IMR-90 (cell line): ENCODE results near the gene MOCS1. TPM values are rescaled to one million over a fixed set of nuclear protein-coding genes. Genes with fewer than 3 reads are reported as not detected.

Experiments used
- ATAC-seq: fragments of 200-7000 bp; cut with Tn5 transposase; 2 replicates; pipeline ENCODE4 v1.9.1; 2020; ENCODE audit warnings: low read depth, mild to moderate bottlenecking, moderate library complexity
- BruUV-seq: library from RNA; stranded (reverse); fragments of 400-500 nt; replicated peaks from 2 replicates; lab custom pipeline; 2021; lab: Mats Ljungman, UMichigan
- CTCF ChIA-PET: fragments of 300-600 bp; formaldehyde crosslinking; extraction: SDS; loops from one replicate; lab custom pipeline; 2021; ENCODE audit warnings: antibody characterized with exemption; lab: Yijun Ruan, JAX
- POLR2A ChIA-PET: fragments of 300-600 bp; sonication (Branson Sonifier 250); formaldehyde crosslinking; loops from one replicate; lab custom pipeline; 2022; ENCODE audit warnings: antibody characterized with exemption; ENCODE audit not compliant: unreplicated experiment; lab: Charles Lee
- DNase-seq: peaks from one replicate; pipeline ENCODE4 v3.0.0; 2013
- H2AFZ ChIP-seq: replicated peaks from 2 replicates; pipeline ENCODE3; 2013; ENCODE audit warnings: low read length, mild to moderate bottlenecking; ENCODE audit not compliant: poor library complexity
- H2AK5ac ChIP-seq: 2 replicates; pipeline ENCODE4 v1.6.1; 2013; ENCODE audit warnings: low read depth, low read length, inconsistent platforms
- H2AK9ac ChIP-seq: replicated peaks from 2 replicates; pipeline ENCODE3; 2013; ENCODE audit warnings: mild to moderate bottlenecking, low read depth, low read length, moderate library complexity; ENCODE audit not compliant: poor library complexity
- H2BK120ac ChIP-seq: 2 replicates; pipeline ENCODE4 v1.6.1; 2013; ENCODE audit warnings: low read depth, low read length, inconsistent platforms
- H2BK15ac ChIP-seq: 3 replicates; pipeline ENCODE4 v1.6.1; 2013; ENCODE audit warnings: low read depth, low read length, inconsistent platforms
- H2BK20ac ChIP-seq: 2 replicates; pipeline ENCODE4 v1.6.1; 2013; ENCODE audit warnings: low read depth, mild to moderate bottlenecking, inconsistent platforms, low read length, moderate library complexity
- H2BK5ac ChIP-seq: 2 replicates; pipeline ENCODE4 v1.6.1; 2013; ENCODE audit warnings: mild to moderate bottlenecking, low read depth, low read length, inconsistent platforms; ENCODE audit not compliant: poor library complexity, severe bottlenecking
- H3K14ac ChIP-seq: replicated peaks from 2 replicates; pipeline ENCODE4 v1.6.1; 2013; ENCODE audit warnings: low read depth, low read length, inconsistent platforms
- H3K18ac ChIP-seq: 2 replicates; pipeline ENCODE4 v1.6.1; 2013; ENCODE audit warnings: low read depth, low read length, control low read depth
- H3K23ac ChIP-seq: 2 replicates; pipeline ENCODE4 v1.6.1; 2013; ENCODE audit warnings: low read depth, low read length, inconsistent platforms
- H3K27ac ChIP-seq: 2 replicates; pipeline ENCODE4 v1.5.1; 2013; ENCODE audit warnings: mild to moderate bottlenecking, control low read depth, low read length; ENCODE audit not compliant: insufficient read depth
- H3K27me3 ChIP-seq: 2 replicates; pipeline ENCODE4 v1.6.1; 2013; ENCODE audit warnings: low read length; ENCODE audit not compliant: control insufficient read depth, insufficient read depth
- H3K36me3 ChIP-seq: 2 replicates; pipeline ENCODE4 v1.6.1; 2013; ENCODE audit warnings: low read length, mixed read lengths; ENCODE audit not compliant: control insufficient read depth, insufficient read depth
- H3K4ac ChIP-seq: 2 replicates; pipeline ENCODE4 v1.6.1; 2013; ENCODE audit warnings: low read depth, low read length, inconsistent platforms
- H3K4me1 ChIP-seq: 2 replicates; pipeline ENCODE4 v1.6.1; 2013; ENCODE audit warnings: low read length, mixed read lengths; ENCODE audit not compliant: control insufficient read depth, insufficient read depth
- H3K4me2 ChIP-seq: 2 replicates; pipeline ENCODE4 v1.6.1; 2013; ENCODE audit warnings: low read depth, mild to moderate bottlenecking, control low read depth, low read length, moderate library complexity
- H3K4me3 ChIP-seq: 2 replicates; pipeline ENCODE4 v1.5.1; 2013; ENCODE audit warnings: low read depth, mild to moderate bottlenecking, control low read depth, low read length, moderate library complexity; ENCODE audit not compliant: insufficient read depth
- H3K56ac ChIP-seq: 2 replicates; pipeline ENCODE4 v1.6.1; 2013; ENCODE audit warnings: low read length, inconsistent platforms; ENCODE audit not compliant: insufficient read depth; ENCODE audit errors: extremely low read depth
- H3K79me1 ChIP-seq, 2 experiments: 2 replicates each; pipeline ENCODE4 v1.6.1; 2013; ENCODE audit warnings: low read length in 2 of 2, inconsistent platforms in 1 of 2, low read depth in 1 of 2
- H3K9ac ChIP-seq: 2 replicates; pipeline ENCODE4 v1.6.1; 2013; ENCODE audit warnings: low read depth, low read length, control low read depth
- H3K9me1 ChIP-seq: 2 replicates; pipeline ENCODE4 v1.6.1; 2013; ENCODE audit warnings: low read length, inconsistent platforms; ENCODE audit not compliant: insufficient read depth
- H3K9me3 ChIP-seq: 2 replicates; pipeline ENCODE4 v1.6.1; 2013; ENCODE audit warnings: low read length; ENCODE audit not compliant: control insufficient read depth, insufficient read depth
- H4K20me1 ChIP-seq: 2 replicates; pipeline ENCODE4 v1.6.1; 2013; ENCODE audit warnings: low read length, inconsistent platforms; ENCODE audit not compliant: insufficient read depth
- H4K5ac ChIP-seq: 2 replicates; pipeline ENCODE4 v1.6.1; 2013; ENCODE audit warnings: mild to moderate bottlenecking, low read depth, low read length, control low read depth
- H4K8ac ChIP-seq, 2 experiments: 2 replicates each; pipeline ENCODE4 v1.6.1; 2013; ENCODE audit warnings: low read depth in 2 of 2, low read length in 2 of 2, control low read depth in 1 of 2, inconsistent platforms in 1 of 2
- H4K91ac ChIP-seq: 2 replicates; pipeline ENCODE4 v1.6.1; 2013; ENCODE audit warnings: low read depth, low read length, inconsistent platforms; ENCODE audit not compliant: insufficient read depth
- CEBPB ChIP-seq: IDR thresholded peaks from 2 replicates; pipeline ENCODE4 v1.6.1; 2012; ENCODE audit warnings: low read depth, low read length, improper control_type of control experiment
- ELK1 ChIP-seq: fragments of 150-350 bp; IDR thresholded peaks from 2 replicates; pipeline ENCODE4 v1.6.1; 2016; ENCODE audit warnings: low read depth, mild to moderate bottlenecking, low read length, moderate library complexity, borderline replicate concordance
- FOS ChIP-seq: fragments of 150-350 bp; IDR thresholded peaks from 2 replicates; pipeline ENCODE4 v1.6.1; 2016; ENCODE audit warnings: low read depth, low read length
- MAZ ChIP-seq: IDR thresholded peaks from 2 replicates; pipeline ENCODE4 v1.6.1; 2012; ENCODE audit warnings: low read depth, mild to moderate bottlenecking, low read length, improper control_type of control experiment, moderate library complexity, borderline replicate concordance
- MXI1 ChIP-seq: IDR thresholded peaks from 2 replicates; pipeline ENCODE4 v1.6.1; 2012; ENCODE audit warnings: low read depth, mild to moderate bottlenecking, low read length, moderate library complexity, borderline replicate concordance
- RAD21 ChIP-seq: IDR thresholded peaks from 2 replicates; pipeline ENCODE4 v1.6.1; 2012; ENCODE audit warnings: low read length, improper control_type of control experiment
- RFX5 ChIP-seq: IDR thresholded peaks from 2 replicates; pipeline ENCODE4 v1.8.0; 2012; ENCODE audit warnings: low read depth, mild to moderate bottlenecking, low read length, moderate library complexity
- SMC3 ChIP-seq: fragments of 150-350 bp; IDR thresholded peaks from 2 replicates; pipeline ENCODE4 v1.6.1; 2016; ENCODE audit warnings: low read depth, mild to moderate bottlenecking, antibody characterized with exemption, low read length, moderate library complexity
- WGBS, 2 experiments: methylation state at CpG; one replicate each; pipeline versions ENCODE4 v1.1.5 to v1.1.7; 2013; ENCODE audit warnings: missing lambda C conversion rate in 2 of 2; ENCODE audit not compliant: insufficient read length in 1 of 2; ENCODE audit errors: extremely low coverage in 2 of 2; 5-methylcytosine and 5-hydroxymethylcytosine counted together
- dilution Hi-C: fragments of 300-500 bp; cut with HindIII; formaldehyde crosslinking; loops from one replicate; pipeline ENCODE4 v1.14.3; 2018; ENCODE audit warnings: low sequenced_read_pairs; ENCODE audit not compliant: unreplicated experiment
- in situ Hi-C: fragments of 300-500 bp; cut with MboI; formaldehyde crosslinking; loops from 3 replicates; pipeline ENCODE4 v1.14.3; 2019; ENCODE audit warnings: low sequenced_read_pairs, inconsistent platforms, mixed read lengths
- intact Hi-C: fragments of 100-400 bp; cut with micrococcal nuclease; formaldehyde crosslinking; loops from 2 replicates; pipeline ENCODE4 v1.10.0; 2022
- polyA plus RNA-seq, 3 experiments: library from polyadenylated mRNA; depleted of rRNA; stranded (reverse); fragments of >200 nt; gene quantifications; 2 replicates each; pipeline ENCODE4 v1.2.3, GENCODE V29; 2012; ENCODE audit warnings: low replicate concordance in 1 of 3
- total RNA-seq: library from RNA; depleted of rRNA; stranded (reverse); fragments of >200 nt; gene quantifications from 2 replicates; pipeline ENCODE4 v1.2.3, GENCODE V29; 2012

Gene MOCS1
- total and polyA plus RNA-seq, 2 of the 4 experiments (the other 2 are of a cell fraction), result 5.5 to 9.5 TPM

- H3K36me3 ChIP-seq, result peaks cover 18% of the 10 kb centered on the region; the same call in 1 of the 2 replicates
- DNase-seq (no peak), ATAC-seq (no peak)
- ChIA-PET CTCF (no interaction called here), POLR2A (no interaction called here)
- peaks cover 3% of the 10 kb centered on the region; the same call in 1 of the 2 replicates for H3K4me1 ChIP-seq
- no peak overlapping the region for H2AFZ ChIP-seq
- no peak overlapping the region for H2BK20ac ChIP-seq
- H3K18ac ChIP-seq, result no peak overlapping the region
- no peaks in the 10 kb centered on the region for H3K79me1 ChIP-seq
- no peak overlapping the region for H2AK5ac ChIP-seq
- no peak overlapping the region for H3K27ac ChIP-seq
- no peak overlapping the region for H4K5ac ChIP-seq
- H2BK15ac ChIP-seq, result no peak overlapping the region
- H3K23ac ChIP-seq, result no peak overlapping the region
- H3K4me2 ChIP-seq, result no peak overlapping the region
- in situ Hi-C loops, result no loop called here
- no peak overlapping the region for H2BK5ac ChIP-seq
- dilution Hi-C loops, result no loop called here
- no peak overlapping the region for H2BK120ac ChIP-seq
- no peaks in the 10 kb centered on the region for H3K27me3 ChIP-seq
- H3K9me3 ChIP-seq, result no peaks in the 10 kb centered on the region
- WGBS, 2 experiments, result 90% methylated on average over 6 of the region's 12 CpGs; no CpG with 5 or more reads in 1 of the 2 experiments
- TF ChIP-seq ELK1 (no peak), RAD21 (no peak), MAZ (no peak), CEBPB (no peak), RFX5 (no peak), SMC3 (no peak), MXI1 (no peak), FOS (no peak)
- no peak overlapping the region for H4K91ac ChIP-seq
- H4K8ac ChIP-seq, result no peak overlapping the region
- no peak overlapping the region for H2AK9ac ChIP-seq
- H3K14ac ChIP-seq, result no peak overlapping the region
- no TSS peak for BruUV-seq
- no peak overlapping the region for H3K9ac ChIP-seq
- no peak overlapping the region for H3K4me3 ChIP-seq
- intact Hi-C loops, result loop anchor here (10.0 kb wide), 1 partner anchor 332 kb away; no protein-coding TSS in a partner anchor
- no peaks in the 10 kb centered on the region; the same call in 1 of the 2 replicates for H3K9me1 ChIP-seq
- no peak overlapping the region for H3K56ac ChIP-seq
- H3K4ac ChIP-seq, result no peak overlapping the region
- H4K20me1 ChIP-seq, result no peaks in the 10 kb centered on the region
Measured at GRCh38 chr6:39896701-39897100, 37.6 kb downstream of the MOCS1 start.
